PC-9 (cell line): Measurements from ENCODE around the gene PROS1. TPM values are rescaled to one million over a fixed set of nuclear protein-coding genes. Genes with fewer than 3 reads are reported as not detected.
"Not testable (repeated sequence)": the region's sequence is repeated elsewhere in the genome, so short reads cannot be mapped to it uniquely, and the experiment has no call there.

Source experiments
- BruUV-seq: library from RNA; stranded (reverse); fragments of 400-500 nt; replicated peaks from 2 replicates; lab custom pipeline; 2021; lab: Mats Ljungman, UMichigan
- CTCF ChIA-PET: fragments of 300-600 bp; sonication (Branson Sonifier 250); formaldehyde crosslinking; loops from one replicate; lab custom pipeline; 2022; ENCODE audit warnings: antibody characterized with exemption; lab: Charles Lee
- POLR2A ChIA-PET: fragments of 300-600 bp; sonication (Branson Sonifier 250); formaldehyde crosslinking; loops from one replicate; lab custom pipeline; 2022; ENCODE audit warnings: antibody characterized with exemption; ENCODE audit not compliant: unreplicated experiment; lab: Charles Lee
- DNase-seq, 2 experiments: peaks; one replicate each; pipeline versions ENCODE4 v3.0.0 to v3.0.0-alpha.2; 2015 to 2022; ENCODE audit warnings: mixed read lengths in 1 of 2
- H2AFZ ChIP-seq: fragments of 200-600 bp; sonication (generic); 2 replicates; pipeline ENCODE4 v1.8.1; 2017; ENCODE audit warnings: antibody characterized with exemption
- H3F3A ChIP-seq: fragments of 200-600 bp; sonication (generic); 2 replicates; pipeline ENCODE4 v1.8.1; 2017; ENCODE audit warnings: antibody characterized with exemption, mild to moderate bottlenecking, low read depth; ENCODE audit not compliant: insufficient read depth
- H3K27ac ChIP-seq: fragments of 200-600 bp; sonication (generic); 2 replicates; pipeline ENCODE4 v1.6.1; 2016; ENCODE audit warnings: mixed run types
- H3K27me3 ChIP-seq: fragments of 200-600 bp; sonication (generic); 2 replicates; pipeline ENCODE4 v1.6.1; 2016; ENCODE audit warnings: low read depth, mixed run types; ENCODE audit not compliant: insufficient read depth
- H3K36me3 ChIP-seq: fragments of 200-600 bp; sonication (generic); 2 replicates; pipeline ENCODE4 v1.6.1; 2016; ENCODE audit warnings: low read depth, mixed run types
- H3K4me1 ChIP-seq: fragments of 200-600 bp; sonication (generic); replicated peaks from 2 replicates; pipeline ENCODE4 v1.6.1; 2016; ENCODE audit warnings: mixed run types; ENCODE audit not compliant: insufficient read depth
- H3K4me2 ChIP-seq: fragments of 200-600 bp; sonication (generic); 2 replicates; pipeline ENCODE4 v1.6.1; 2017; ENCODE audit warnings: mixed run types
- H3K4me3 ChIP-seq: fragments of 200-600 bp; sonication (generic); 2 replicates; pipeline ENCODE4 v1.6.1; 2016; ENCODE audit warnings: mixed run types
- H3K79me2 ChIP-seq: fragments of 200-600 bp; sonication (generic); 2 replicates; pipeline ENCODE4 v1.6.1; 2017; ENCODE audit warnings: low read depth, mixed run types
- H3K9me2 ChIP-seq: fragments of 200-600 bp; sonication (generic); 2 replicates; pipeline ENCODE4 v1.8.1; 2017; ENCODE audit warnings: mild to moderate bottlenecking; ENCODE audit not compliant: insufficient read depth
- H3K9me3 ChIP-seq: fragments of 200-600 bp; sonication (generic); 2 replicates; pipeline ENCODE4 v1.8.1; 2016; ENCODE audit warnings: low read depth; ENCODE audit not compliant: insufficient read depth
- H4K20me1 ChIP-seq: fragments of 200-600 bp; sonication (generic); 2 replicates; pipeline ENCODE4 v1.8.1; 2017; ENCODE audit not compliant: insufficient read depth
- CTCF ChIP-seq: fragments of 200-600 bp; sonication (generic); conservative IDR thresholded peaks from 2 replicates; pipeline ENCODE4 v1.6.1; 2017; ENCODE audit warnings: mixed run types, antibody characterized with exemption, mild to moderate bottlenecking, moderate library complexity
- EZH2 ChIP-seq: fragments of 200-600 bp; sonication (generic); IDR thresholded peaks from 2 replicates; pipeline ENCODE4 v1.8.0; 2017; ENCODE audit warnings: antibody characterized with exemption, low read depth
- intact Hi-C: fragments of 100-400 bp; cut with micrococcal nuclease; formaldehyde crosslinking; loops from one replicate; pipeline ENCODE4 v1.10.0; 2022; ENCODE audit not compliant: unreplicated experiment
- total RNA-seq: library from RNA; stranded (reverse); gene quantifications from 2 replicates; pipeline ENCODE4 v1.2.3, GENCODE V29; 2021

The PROS1 gene
- total RNA-seq, 1 experiment from 2014 or later = 0.57 TPM

- no peak overlapping the region; the same call in 1 of the 2 replicates for H2AFZ ChIP-seq
- H3F3A ChIP-seq = no peaks in the 10 kb centered on the region
- H3K4me1 ChIP-seq = no peaks in the 10 kb centered on the region; the same call in 1 of the 2 replicates
- H3K9me3 ChIP-seq = no peaks in the 10 kb centered on the region
- 0 out of 2 replicates have a peak, but pooled peaks cover 2% of the 10 kb centered on the region for H3K27me3 ChIP-seq
- no peaks in the 10 kb centered on the region for H3K36me3 ChIP-seq
- DNase-seq = peak in 1 of 2 experiments; percentile 42
- no peaks in the 10 kb centered on the region for H3K79me2 ChIP-seq
- ChIA-PET POLR2A (no interaction called here), CTCF (no interaction called here)
- H3K4me3 ChIP-seq = no peak overlapping the region
- BruUV-seq = no TSS peak
- no peak overlapping the region for H3K4me2 ChIP-seq
- H4K20me1 ChIP-seq = no peaks in the 10 kb centered on the region
- no peak overlapping the region for H3K27ac ChIP-seq
- no peak for TF ChIP-seq EZH2
- no peak for TF ChIP-seq CTCF
- H3K9me2 ChIP-seq = no peaks in the 10 kb centered on the region
- intact Hi-C loops = no loop called here
These were observed 129.7 kb downstream of the PROS1 start for GRCh38 chr3:93843981-93844380.

- DNase-seq, H3K4me3 ChIP-seq, H3K4me2 ChIP-seq, H3F3A ChIP-seq, BruUV-seq, intact Hi-C loops, H3K36me3 ChIP-seq, CTCF ChIA-PET, H3K4me1 ChIP-seq, H3K79me2 ChIP-seq, H3K27ac ChIP-seq, H2AFZ ChIP-seq, POLR2A ChIA-PET, H3K9me2 ChIP-seq, H3K9me3 ChIP-seq, H3K27me3 ChIP-seq, H4K20me1 ChIP-seq: not testable (repeated sequence)
These were observed 134.5 kb downstream of the PROS1 start for GRCh38 chr3:93839193-93839592.

Other genes starting within 250 kb of the PROS1 start
- 17.8 and 20.2 TPM in 2 replicates for gene ARL13B, start 6.3 kb upstream of the PROS1 start, total RNA-seq
- gene STX19, start 54.7 kb upstream of the PROS1 start, total RNA-seq = 3.4 and 5.5 TPM in 2 replicates
- 6.4 and 8.2 TPM in 2 replicates for gene DHFR2, start 89.0 kb upstream of the PROS1 start, total RNA-seq
- gene NSUN3, start 89.2 kb upstream of the PROS1 start, total RNA-seq = 18.8 and 19.8 TPM in 2 replicates